Colonic mucosa (tissue), 4 donors: ENCODE data around the gene CCND3. TPM values are rescaled to one million over a fixed set of nuclear protein-coding genes. Genes with fewer than 3 reads are reported as not detected.

ENCODE experiments used
- DNase-seq: peaks from one replicate; pipeline ENCODE4 v3.0.0-alpha.2; 2020
- H3K27ac ChIP-seq: fragments of 200-600 bp; one replicate; pipeline ENCODE4 v1.8.0; 2021
- H3K27me3 ChIP-seq: fragments of 200-600 bp; one replicate; pipeline ENCODE4 v1.8.0; 2021
- H3K36me3 ChIP-seq: fragments of 200-600 bp; one replicate; pipeline ENCODE4 v1.8.0; 2021
- H3K4me1 ChIP-seq: fragments of 200-600 bp; one replicate; pipeline ENCODE4 v1.8.0; 2021; ENCODE audit warnings: mild to moderate bottlenecking
- H3K4me3 ChIP-seq: fragments of 200-600 bp; one replicate; pipeline ENCODE4 v1.8.0; 2021
- H3K9ac ChIP-seq, 2 donors: one replicate each; pipeline ENCODE4 v1.7.0; 2013; ENCODE audit warnings: control low read depth in 2 of 2, low read depth in 2 of 2, low read length in 2 of 2
- H3K9me3 ChIP-seq: fragments of 200-600 bp; one replicate; pipeline ENCODE4 v1.8.0; 2021
- CTCF ChIP-seq: fragments of 200-600 bp; IDR thresholded peaks from one replicate; pipeline ENCODE4 v1.8.0; 2022; ENCODE audit warnings: antibody characterized with exemption, mild to moderate bottlenecking
- intact Hi-C: fragments of 100-400 bp; cut with DNase I; formaldehyde crosslinking; loops from one replicate; pipeline ENCODE4 v1.14.1; 2022
- total RNA-seq, 2 donors: library from RNA; stranded (reverse); fragmentation: NEBNext Ultra II Directional in 1 of 2; extraction: Animal tissue kit (Norgen Biotek cat#: 25700) in 1 of 2; gene quantifications; one replicate each; pipeline ENCODE4 v1.2.1, GENCODE V29; 2021
- donor health status: healthy.
- donor health status: DM: no; HTN: no; CAD: no.
- donor health status: DM: no; HTN: no; CAD: no.

Gene CCND3
- total RNA-seq, 2 donors from 2014 or later: 86.2 to 92.3 TPM

- no peaks in the 10 kb centered on the region for H3K4me1 ChIP-seq
- intact Hi-C loops: no loop called here
- no peak overlapping the region for H3K4me3 ChIP-seq
- no peak overlapping the region for H3K9ac ChIP-seq
- TF ChIP-seq CTCF: no peak
- H3K9me3 ChIP-seq: no peaks in the 10 kb centered on the region
- H3K27ac ChIP-seq: no peak overlapping the region
- H3K27me3 ChIP-seq: no peaks in the 10 kb centered on the region
- no peak for DNase-seq
- no peaks in the 10 kb centered on the region for H3K36me3 ChIP-seq
Measured at GRCh38 chr6:41974281-41974825, 32.7 kb upstream of the CCND3 start.

- Histone ChIP-seq H3K4me3 (no peak overlapping the region), H3K27ac (no peak overlapping the region), H3K4me1 (no peaks in the 10 kb centered on the region), H3K9me3 (no peaks in the 10 kb centered on the region), H3K9ac (no peak overlapping the region), H3K36me3 (no peaks in the 10 kb centered on the region), H3K27me3 (no peaks in the 10 kb centered on the region)
- intact Hi-C loops: no loop called here
- DNase-seq: no peak
- TF ChIP-seq CTCF: no peak
Measured at GRCh38 chr6:41972826-41973225, 31.2 kb upstream of the CCND3 start.

- Histone ChIP-seq H3K4me3 (no peak overlapping the region), H3K4me1 (no peaks in the 10 kb centered on the region), H3K36me3 (no peaks in the 10 kb centered on the region), H3K27ac (no peak overlapping the region), H3K9me3 (no peaks in the 10 kb centered on the region), H3K27me3 (no peaks in the 10 kb centered on the region), H3K9ac (no peak overlapping the region)
- no peak for DNase-seq
- no peak for TF ChIP-seq CTCF
- intact Hi-C loops: no loop called here
Measured at GRCh38 chr6:41970436-41970846, 28.8 kb upstream of the CCND3 start.

GRCh38 chr6:41967312-41968287, 26.0 kb upstream of the CCND3 start:
- intact Hi-C loops: no loop called here
- Histone ChIP-seq H3K36me3 (no peaks in the 10 kb centered on the region), H3K9ac (no peak overlapping the region), H3K4me3 (no peak overlapping the region), H3K27me3 (no peaks in the 10 kb centered on the region), H3K4me1 (no peaks in the 10 kb centered on the region), H3K9me3 (no peaks in the 10 kb centered on the region), H3K27ac (no peak overlapping the region)
- TF ChIP-seq CTCF: no peak
- no peak for DNase-seq

GRCh38 chr6:41966961-41967311, 25.3 kb upstream of the CCND3 start:
- H3K36me3 ChIP-seq: no peaks in the 10 kb centered on the region
- no peaks in the 10 kb centered on the region for H3K9me3 ChIP-seq
- no peak overlapping the region for H3K27ac ChIP-seq
- H3K9ac ChIP-seq: no peak overlapping the region
- H3K4me3 ChIP-seq: no peak overlapping the region
- TF ChIP-seq CTCF: no peak
- intact Hi-C loops: no loop called here
- DNase-seq: no peak
- no peaks in the 10 kb centered on the region for H3K27me3 ChIP-seq
- H3K4me1 ChIP-seq: no peaks in the 10 kb centered on the region
